Bronchus fibroblast of lung (primary cell): ENCODE measurements around the gene LRP3. TPM values are rescaled to one million over a fixed set of nuclear protein-coding genes. Genes with fewer than 3 reads are reported as not detected.

Source experiments
- total RNA-seq: library from RNA; depleted of rRNA; stranded (reverse); fragments of >200 nt; gene quantifications from 2 replicates; pipeline ENCODE4 v1.2.3, GENCODE V29; 2015

Gene LRP3, protein sequence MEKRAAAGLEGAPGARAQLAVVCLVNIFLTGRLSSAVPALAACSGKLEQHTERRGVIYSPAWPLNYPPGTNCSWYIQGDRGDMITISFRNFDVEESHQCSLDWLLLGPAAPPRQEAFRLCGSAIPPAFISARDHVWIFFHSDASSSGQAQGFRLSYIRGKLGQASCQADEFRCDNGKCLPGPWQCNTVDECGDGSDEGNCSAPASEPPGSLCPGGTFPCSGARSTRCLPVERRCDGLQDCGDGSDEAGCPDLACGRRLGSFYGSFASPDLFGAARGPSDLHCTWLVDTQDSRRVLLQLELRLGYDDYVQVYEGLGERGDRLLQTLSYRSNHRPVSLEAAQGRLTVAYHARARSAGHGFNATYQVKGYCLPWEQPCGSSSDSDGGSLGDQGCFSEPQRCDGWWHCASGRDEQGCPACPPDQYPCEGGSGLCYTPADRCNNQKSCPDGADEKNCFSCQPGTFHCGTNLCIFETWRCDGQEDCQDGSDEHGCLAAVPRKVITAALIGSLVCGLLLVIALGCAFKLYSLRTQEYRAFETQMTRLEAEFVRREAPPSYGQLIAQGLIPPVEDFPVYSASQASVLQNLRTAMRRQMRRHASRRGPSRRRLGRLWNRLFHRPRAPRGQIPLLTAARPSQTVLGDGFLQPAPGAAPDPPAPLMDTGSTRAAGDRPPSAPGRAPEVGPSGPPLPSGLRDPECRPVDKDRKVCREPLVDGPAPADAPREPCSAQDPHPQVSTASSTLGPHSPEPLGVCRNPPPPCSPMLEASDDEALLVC
- total RNA-seq, result 21.4 and 22.2 TPM in 2 replicates

DNA sequence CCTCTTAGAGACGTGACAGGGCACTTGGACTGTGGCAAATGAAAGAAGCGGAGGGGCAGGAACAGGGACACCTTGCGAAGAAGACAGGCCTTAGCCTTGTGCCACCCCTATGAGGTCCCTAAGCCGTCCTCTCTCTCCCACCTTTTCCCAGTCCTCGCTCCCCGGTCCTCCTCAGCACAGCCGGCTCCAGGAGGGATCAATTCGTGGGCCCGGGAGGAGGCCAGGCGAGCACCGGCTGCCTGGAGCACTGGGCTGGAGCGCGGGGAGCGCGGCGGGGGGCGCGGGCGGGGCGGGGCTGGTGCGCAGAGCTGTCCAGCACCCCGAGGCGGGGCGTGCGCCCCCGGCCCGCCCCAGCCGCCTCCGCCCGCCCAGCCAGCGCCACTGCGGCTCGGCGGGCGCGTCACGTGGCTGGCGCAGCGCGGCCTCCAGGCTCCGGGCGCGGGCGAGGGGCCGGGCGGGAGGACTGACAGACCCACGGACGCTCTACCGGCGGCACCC lies at the start of gene LRP3:
Gene LRP3 (plus strand): TSS at position 466 of the 498 bp plus-strand sequence. CDS start 456 bp downstream, outside the sequence.

DNA sequence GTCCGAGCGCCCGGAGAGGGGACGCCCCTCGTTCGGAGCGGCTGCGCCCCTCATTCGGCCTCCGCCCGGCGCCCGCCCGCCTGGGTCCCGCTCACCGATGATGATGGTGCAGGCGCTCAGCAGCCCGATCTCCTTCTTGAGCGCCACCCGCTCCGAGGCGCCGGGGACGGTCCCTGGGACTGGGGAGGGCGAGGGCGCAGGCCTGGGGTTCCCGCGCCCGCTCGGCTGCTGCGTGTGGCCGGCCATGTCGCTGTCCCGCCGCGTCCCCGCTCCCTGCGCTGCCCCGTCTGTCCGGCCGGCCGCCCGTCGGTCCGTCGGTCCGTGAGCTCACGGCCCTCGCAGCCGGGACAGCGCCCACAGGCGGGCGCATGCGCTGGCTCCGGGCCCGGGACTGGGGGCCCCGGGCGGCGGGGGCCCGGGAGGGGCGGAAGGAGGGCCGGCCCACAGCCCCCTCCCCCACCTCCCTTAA lies 31.4 kb downstream of the LRP3 start, which contains the start of gene SLC7A10:
Gene SLC7A10 (minus strand): TSS at position 393 of the 469 bp plus-strand sequence. CDS start 147 bp downstream, at position 246.

Other genes with a start within 250 kb of the LRP3 start
- 18.2 and 19.0 TPM in 2 replicates for gene CEP89, start 222.4 kb upstream of the LRP3 start, total RNA-seq
- gene FAAP24, start 222.1 kb upstream of the LRP3 start, total RNA-seq, result 4.3 and 7.2 TPM in 2 replicates
- 2.1 and 2.9 TPM in 2 replicates for gene RHPN2, start 129.4 kb upstream of the LRP3 start, total RNA-seq
- 3.7 TPM in 2 replicates for gene GPATCH1, start 113.1 kb upstream of the LRP3 start, total RNA-seq
- not detected in 2 replicates for gene WDR88, start 62.2 kb upstream of the LRP3 start, total RNA-seq
- not detected in 2 replicates for gene SLC7A10, start 31.5 kb downstream of the LRP3 start, total RNA-seq
- under 0.01 TPM in 1 of 2 replicates, not detected in the other for gene CEBPA, start 108.2 kb downstream of the LRP3 start, total RNA-seq
- gene CEBPG, start 179.4 kb downstream of the LRP3 start, total RNA-seq, result 21.0 and 21.9 TPM in 2 replicates